HEK293 (cell line): ENCODE results near the gene C1orf35.

Source experiments
- CTCF ChIP-seq: fragments of 450-650 bp; formaldehyde crosslinking; IDR thresholded peaks from 2 replicates; pipeline ENCODE4 v1.5.1; 2016; ENCODE audit warnings: missing biosample characterization, missing genetic modification characterization
- KLF17 ChIP-seq: fragments of 450-650 bp; formaldehyde crosslinking; IDR thresholded peaks from 2 replicates; pipeline ENCODE4 v1.5.1; 2016; ENCODE audit warnings: missing biosample characterization, missing genetic modification characterization
- PRDM10 ChIP-seq: fragments of 450-650 bp; formaldehyde crosslinking; IDR thresholded peaks from 2 replicates; pipeline ENCODE4 v1.5.1; 2016; ENCODE audit warnings: missing biosample characterization, missing genetic modification characterization
- REST ChIP-seq: fragments of 450-650 bp; formaldehyde crosslinking; IDR thresholded peaks from 2 replicates; pipeline ENCODE4 v1.5.1; 2016; ENCODE audit warnings: missing biosample characterization, missing genetic modification characterization
- SP2 ChIP-seq: fragments of 450-650 bp; formaldehyde crosslinking; IDR thresholded peaks from 2 replicates; pipeline ENCODE4 v1.5.1; 2016; ENCODE audit warnings: missing biosample characterization, missing genetic modification characterization
- ZBTB44 ChIP-seq: fragments of 450-650 bp; IDR thresholded peaks from 2 replicates; pipeline ENCODE4 v1.5.1; 2018; ENCODE audit warnings: missing biosample characterization, mild to moderate bottlenecking, missing genetic modification characterization
- ZNF10 ChIP-seq: fragments of 450-650 bp; formaldehyde crosslinking; IDR thresholded peaks from 2 replicates; pipeline ENCODE4 v1.5.1; 2017; ENCODE audit warnings: missing biosample characterization, missing genetic modification characterization
- ZNF248 ChIP-seq: fragments of 450-650 bp; formaldehyde crosslinking; IDR thresholded peaks from 2 replicates; pipeline ENCODE4 v1.5.1; 2017; ENCODE audit warnings: missing biosample characterization, missing genetic modification characterization
- ZNF274 ChIP-seq, 2 experiments: fragments of 200-500 bp in 1 of 2; fragments of 450-650 bp in 1 of 2; sonication (Bioruptor generic) in 1 of 2; formaldehyde crosslinking in 1 of 2; IDR thresholded peaks; 2 replicates each; pipeline versions ENCODE4 v1.5.1 to v1.6.1; 2014 to 2016; ENCODE audit warnings: borderline replicate concordance in 1 of 2, inconsistent platforms in 1 of 2, low read length in 1 of 2, missing biosample characterization in 1 of 2, missing genetic modification characterization in 1 of 2
- ZNF449 ChIP-seq: fragments of 450-650 bp; formaldehyde crosslinking; IDR thresholded peaks from 2 replicates; pipeline ENCODE4 v1.5.1; 2017; ENCODE audit warnings: missing biosample characterization, mild to moderate bottlenecking, missing genetic modification characterization, moderate library complexity
- ZNF488 ChIP-seq: fragments of 450-650 bp; formaldehyde crosslinking; IDR thresholded peaks from 2 replicates; pipeline ENCODE4 v1.5.1; 2016; ENCODE audit warnings: missing biosample characterization, missing genetic modification characterization
- ZNF621 ChIP-seq: fragments of 450-650 bp; formaldehyde crosslinking; IDR thresholded peaks from 2 replicates; pipeline ENCODE4 v1.5.1; 2017; ENCODE audit warnings: missing biosample characterization, missing genetic modification characterization
- ZNF664 ChIP-seq: fragments of 450-650 bp; formaldehyde crosslinking; IDR thresholded peaks from 2 replicates; pipeline ENCODE4 v1.5.1; 2016; ENCODE audit warnings: missing biosample characterization, missing genetic modification characterization
- ZNF707 ChIP-seq: fragments of 450-650 bp; formaldehyde crosslinking; IDR thresholded peaks from 2 replicates; pipeline ENCODE4 v1.5.1; 2016; ENCODE audit warnings: missing biosample characterization, missing genetic modification characterization

- TF ChIP-seq PRDM10 (tag by site-specific recombination) (no peak), ZNF707 (tag by site-specific recombination) (no peak), CTCF (tag by site-specific recombination) (no peak), ZNF248 (tag by site-specific recombination) (no peak), ZNF449 (tag by site-specific recombination) (no peak), SP2 (tag by site-specific recombination) (no peak), ZBTB44 (tag by site-specific recombination) (no peak), ZNF621 (no peak), KLF17 (tag by site-specific recombination) (no peak), ZNF488 (tag by site-specific recombination) (no peak), REST (tag by site-specific recombination) (no peak), ZNF664 (no peak), ZNF274 (IDR thresholded peaks at IDR 0.05; ENCODE audit: low read length) (no peak), ZNF274 (tag by site-specific recombination; IDR thresholded peaks at IDR 0.05; ENCODE audit: borderline replicate concordance) (no peak), ZNF10 (no peak)
These were observed 9.5 kb upstream of the C1orf35 start for GRCh38 chr1:228112617-228113016.
